SK-N-SH (cell line): ENCODE measurements around the gene WNT6.

Experiments used
- CTCF ChIP-seq: fragments of 200-600 bp; sonication (generic); IDR thresholded peaks from 2 replicates; pipeline ENCODE4 v1.6.1; 2017; ENCODE audit warnings: antibody characterized with exemption, mild to moderate bottlenecking, moderate library complexity
- EP300 ChIP-seq, 2 experiments: IDR thresholded peaks; 2 replicates each; pipeline versions ENCODE4 v1.4.0 to v1.6.1; 2012; ENCODE audit warnings: borderline replicate concordance in 1 of 2, low read depth in 1 of 2, low read length in 1 of 2
- EZH2phosphoT487 ChIP-seq: fragments of 200-600 bp; sonication (generic); IDR thresholded peaks from 2 replicates; pipeline ENCODE4 v1.6.1; 2017; ENCODE audit warnings: low read depth, mixed run types, mild to moderate bottlenecking, antibody characterized with exemption, moderate library complexity, borderline replicate concordance
- FOXM1 ChIP-seq: IDR thresholded peaks from 2 replicates; pipeline ENCODE4 v1.4.0; 2012; ENCODE audit warnings: low read depth, mild to moderate bottlenecking
- POLR2AphosphoS5 ChIP-seq: IDR thresholded peaks from 2 replicates; pipeline ENCODE4 v1.6.1; 2012; ENCODE audit warnings: low read depth, low read length
- RAD21 ChIP-seq: IDR thresholded peaks from 2 replicates; pipeline ENCODE4 v1.6.1; 2012; ENCODE audit warnings: mild to moderate bottlenecking, low read length
- REST ChIP-seq: IDR thresholded peaks from 2 replicates; pipeline ENCODE4 v1.6.1; 2012; ENCODE audit warnings: mild to moderate bottlenecking, low read depth, low read length, moderate library complexity
- RFX5 ChIP-seq: IDR thresholded peaks from 2 replicates; pipeline ENCODE4 v1.6.1; 2012; ENCODE audit warnings: mild to moderate bottlenecking, improper control_type of control experiment, low read length
- TAF1 ChIP-seq: IDR thresholded peaks from 2 replicates; pipeline ENCODE4 v1.6.1; 2012; ENCODE audit warnings: low read depth, mild to moderate bottlenecking, low read length, moderate library complexity, borderline replicate concordance
- YY1 ChIP-seq: IDR thresholded peaks from 2 replicates; pipeline ENCODE4 v1.4.0; 2012; ENCODE audit warnings: low read depth, mild to moderate bottlenecking
- TF ChIP-seq, protein P1 (sequence below): IDR thresholded peaks from 2 replicates; pipeline ENCODE4 v1.4.0; 2012; ENCODE audit warnings: low read depth
- TF ChIP-seq, protein P2 (sequence below): fragments of 150-350 bp; IDR thresholded peaks from 2 replicates; pipeline ENCODE4 v1.6.1; 2017; ENCODE audit warnings: antibody characterized with exemption, low read length, low read depth, borderline replicate concordance

DNA sequence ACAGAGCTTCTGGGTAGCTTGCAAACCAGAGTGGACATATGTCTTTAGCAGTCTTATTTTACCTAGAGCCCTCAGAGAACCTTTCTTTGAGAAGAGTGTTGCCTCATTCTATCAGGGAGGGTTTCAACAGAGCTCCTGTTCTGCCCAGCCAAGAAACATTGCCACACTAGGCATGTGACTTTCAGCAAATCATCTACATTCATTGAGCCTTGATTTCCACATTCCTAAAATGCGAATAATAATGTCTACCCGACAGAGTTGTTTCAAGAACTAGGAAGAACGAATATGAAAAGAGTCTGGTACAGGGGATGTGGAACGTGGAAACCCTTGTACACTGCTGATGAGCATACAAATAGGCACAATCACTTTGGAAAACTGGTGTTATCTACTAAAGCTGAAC lies 20.2 kb upstream of the WNT6 start:
- TF ChIP-seq CTCF (no peak), POLR2AphosphoS5 (no peak), REST (no peak), EZH2phosphoT487 (no peak), EP300 (IDR thresholded peaks at IDR 0.05; ENCODE audit: borderline replicate concordance in 1 of 2, low read depth in 1 of 2, low read length in 1 of 2) (no peak), RAD21 (no peak), RFX5 (no peak), TAF1 (no peak), FOXM1 (no peak), YY1 (no peak)
- TF ChIP-seq, protein P1, sequence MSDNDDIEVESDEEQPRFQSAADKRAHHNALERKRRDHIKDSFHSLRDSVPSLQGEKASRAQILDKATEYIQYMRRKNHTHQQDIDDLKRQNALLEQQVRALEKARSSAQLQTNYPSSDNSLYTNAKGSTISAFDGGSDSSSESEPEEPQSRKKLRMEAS, result no peak
- TF ChIP-seq, protein P2, sequence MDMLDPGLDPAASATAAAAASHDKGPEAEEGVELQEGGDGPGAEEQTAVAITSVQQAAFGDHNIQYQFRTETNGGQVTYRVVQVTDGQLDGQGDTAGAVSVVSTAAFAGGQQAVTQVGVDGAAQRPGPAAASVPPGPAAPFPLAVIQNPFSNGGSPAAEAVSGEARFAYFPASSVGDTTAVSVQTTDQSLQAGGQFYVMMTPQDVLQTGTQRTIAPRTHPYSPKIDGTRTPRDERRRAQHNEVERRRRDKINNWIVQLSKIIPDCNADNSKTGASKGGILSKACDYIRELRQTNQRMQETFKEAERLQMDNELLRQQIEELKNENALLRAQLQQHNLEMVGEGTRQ, result no peak
